COLO668 (cell line): Measurements from ENCODE around the gene FAM43B.

Experiments
- DNase-seq: peaks from one replicate; lab custom pipeline; 2025; ENCODE audit not compliant: unreplicated experiment; lab: John Stamatoyannopoulos, UW

The FAM43B gene

DNA sequence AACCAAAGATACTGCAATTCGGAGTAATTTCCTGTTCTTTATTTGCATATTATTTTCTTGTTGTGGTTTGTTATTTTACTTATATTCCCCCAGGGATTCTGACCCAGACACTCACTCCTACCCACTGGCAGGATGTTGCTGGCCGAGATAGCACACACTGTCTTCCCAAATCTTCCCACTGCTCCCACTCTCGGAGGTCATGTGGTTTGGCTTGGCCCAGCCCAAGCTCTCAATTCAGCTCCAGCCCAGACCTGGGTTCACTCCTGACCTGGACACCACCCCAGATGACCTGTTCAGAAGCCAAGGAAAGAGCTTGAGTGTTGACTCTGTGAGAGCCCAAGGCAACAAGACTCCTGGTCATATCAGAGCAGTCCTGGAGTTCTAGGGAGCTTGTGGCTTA lies 1.2 kb upstream of the FAM43B start:
- DNase-seq, result no peak

DNA sequence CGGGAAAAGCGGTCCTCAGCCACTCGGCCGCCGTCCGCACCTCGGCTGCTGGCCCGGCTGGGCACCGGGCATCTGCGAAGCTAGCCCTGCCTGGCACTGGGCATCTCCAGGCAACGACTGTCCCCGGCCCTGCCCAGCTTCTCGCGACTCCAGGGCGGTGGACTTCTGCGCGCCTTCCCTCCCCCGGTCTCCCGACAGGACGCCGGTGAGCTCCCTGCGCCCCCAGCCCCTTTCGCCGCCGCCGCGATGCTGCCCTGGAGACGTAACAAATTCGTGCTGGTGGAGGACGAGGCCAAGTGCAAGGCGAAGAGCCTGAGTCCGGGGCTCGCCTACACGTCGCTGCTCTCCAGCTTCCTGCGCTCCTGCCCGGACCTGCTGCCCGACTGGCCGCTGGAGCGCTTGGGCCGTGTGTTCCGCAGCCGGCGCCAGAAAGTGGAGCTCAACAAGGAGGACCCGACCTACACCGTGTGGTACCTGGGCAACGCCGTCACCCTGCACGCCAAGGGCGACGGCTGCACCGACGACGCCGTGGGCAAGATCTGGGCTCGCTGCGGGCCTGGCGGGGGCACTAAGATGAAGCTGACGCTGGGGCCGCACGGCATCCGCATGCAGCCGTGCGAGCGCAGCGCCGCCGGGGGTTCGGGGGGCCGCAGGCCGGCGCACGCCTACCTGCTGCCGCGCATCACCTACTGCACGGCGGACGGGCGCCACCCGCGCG lies 514 bp downstream of the FAM43B start:
- DNase-seq, result no peak

DNA sequence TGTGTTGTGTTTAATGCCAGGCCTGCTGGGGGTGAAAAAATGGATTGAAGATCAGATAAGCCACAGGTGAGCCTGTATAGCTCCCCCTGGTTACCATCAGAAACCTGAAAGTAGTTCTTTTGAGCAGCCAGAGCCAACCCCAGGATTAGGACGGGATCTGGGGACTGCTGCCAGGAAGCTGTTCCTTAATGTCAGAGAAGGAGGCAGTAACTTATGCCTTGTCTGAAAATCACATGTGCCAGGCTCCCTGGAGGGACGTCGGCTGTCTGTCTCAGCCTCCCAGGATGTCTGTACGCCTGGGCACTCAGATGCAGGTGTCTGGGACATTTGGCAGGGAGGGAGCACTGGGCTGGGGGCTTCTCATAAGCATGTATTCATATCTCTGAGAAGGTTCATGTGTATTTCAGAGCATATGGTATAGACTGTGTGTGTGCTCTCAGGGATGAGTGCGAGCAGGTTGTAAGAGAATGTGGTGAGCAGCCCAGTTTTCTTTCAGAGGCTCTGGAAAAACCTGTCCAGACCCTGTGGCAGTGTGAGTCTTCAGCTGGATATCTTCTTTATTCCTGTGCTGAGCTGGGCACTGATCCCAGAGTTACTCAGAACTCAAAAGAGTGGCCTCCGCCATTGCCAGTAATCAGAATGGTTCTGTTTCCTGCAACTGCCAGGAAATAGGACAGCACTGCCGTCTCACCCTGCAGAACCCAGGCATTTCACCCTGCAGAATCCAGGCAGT lies 2.8 kb downstream of the FAM43B start:
- DNase-seq, result no peak

DNA sequence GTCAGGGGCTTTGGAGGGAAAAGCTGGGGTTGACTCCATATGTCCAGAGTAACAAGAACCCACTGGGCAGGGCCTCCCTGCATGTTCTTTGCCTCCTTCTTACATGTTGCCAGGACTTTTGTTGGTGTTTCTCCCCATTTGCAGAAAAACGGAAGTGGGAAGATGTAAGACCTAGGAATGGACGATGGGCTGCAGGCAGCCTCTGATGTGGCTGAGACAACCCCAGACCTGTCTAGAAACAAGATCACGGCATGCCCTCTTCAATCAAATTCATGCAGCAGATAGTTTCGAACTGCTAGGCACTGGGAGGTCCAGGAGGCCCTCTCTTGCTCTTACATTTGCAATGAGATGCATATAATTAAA lies 3.4 kb downstream of the FAM43B start:
- no peak for DNase-seq

DNA sequence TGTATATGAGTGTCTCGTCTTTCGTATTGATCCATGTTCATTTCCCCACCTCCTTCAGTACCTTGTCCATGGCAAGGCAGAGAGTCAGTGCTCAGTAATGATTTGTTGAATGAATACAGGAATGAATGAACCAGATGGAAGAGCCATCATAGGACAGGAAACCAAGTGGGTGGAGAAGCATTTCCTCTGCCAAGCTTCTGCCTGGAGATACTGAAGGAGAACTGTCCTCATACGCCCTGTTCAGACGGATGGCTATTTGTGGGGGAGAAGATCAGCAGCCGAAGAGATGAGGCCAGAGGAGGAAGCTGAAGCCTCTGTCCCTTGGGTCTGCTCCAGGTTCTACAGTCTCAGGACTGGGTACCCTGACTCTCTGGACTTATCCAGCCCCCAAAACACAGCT lies 5.8 kb downstream of the FAM43B start:
- DNase-seq, result no peak

DNA sequence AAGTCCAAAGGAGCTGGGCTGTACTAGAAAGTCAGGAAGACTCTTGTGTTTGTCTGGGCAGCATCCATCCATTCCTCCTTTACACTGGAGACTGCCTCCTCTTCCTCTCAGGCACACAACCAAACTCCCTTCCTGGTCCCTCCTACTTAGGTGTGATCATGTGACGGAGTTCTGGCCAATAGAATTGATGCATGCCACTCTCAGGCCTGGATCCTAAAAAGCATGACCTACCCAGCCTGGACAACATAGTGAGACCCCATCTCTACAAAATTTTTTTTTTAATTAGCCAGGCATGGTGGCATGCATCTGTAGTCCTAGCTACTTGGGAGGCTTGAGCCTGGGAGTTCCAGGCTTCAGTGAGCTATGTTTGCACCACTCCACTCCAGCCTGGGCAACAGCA lies 8.6 kb downstream of the FAM43B start:
- no peak for DNase-seq

DNA sequence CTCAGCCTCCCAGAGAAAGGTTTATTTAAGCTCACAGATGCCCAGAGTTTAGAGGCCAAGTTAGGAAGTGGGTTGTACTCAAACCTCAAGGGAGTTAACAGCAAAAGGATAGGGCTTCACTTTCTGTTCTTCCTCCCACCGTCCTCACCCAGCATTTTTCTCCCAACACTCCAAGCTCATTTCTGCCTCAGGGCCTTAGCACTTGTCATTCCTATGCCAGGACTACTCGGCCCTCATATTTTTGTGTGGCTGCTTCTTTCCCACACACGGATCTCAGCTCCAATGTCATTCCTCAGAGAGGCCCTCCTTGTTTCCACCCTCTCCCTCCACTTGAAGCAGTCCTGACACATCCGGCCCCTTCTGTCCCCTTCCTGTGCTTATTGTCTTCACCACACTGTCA lies 12.9 kb downstream of the FAM43B start:
- DNase-seq, result no peak

DNA sequence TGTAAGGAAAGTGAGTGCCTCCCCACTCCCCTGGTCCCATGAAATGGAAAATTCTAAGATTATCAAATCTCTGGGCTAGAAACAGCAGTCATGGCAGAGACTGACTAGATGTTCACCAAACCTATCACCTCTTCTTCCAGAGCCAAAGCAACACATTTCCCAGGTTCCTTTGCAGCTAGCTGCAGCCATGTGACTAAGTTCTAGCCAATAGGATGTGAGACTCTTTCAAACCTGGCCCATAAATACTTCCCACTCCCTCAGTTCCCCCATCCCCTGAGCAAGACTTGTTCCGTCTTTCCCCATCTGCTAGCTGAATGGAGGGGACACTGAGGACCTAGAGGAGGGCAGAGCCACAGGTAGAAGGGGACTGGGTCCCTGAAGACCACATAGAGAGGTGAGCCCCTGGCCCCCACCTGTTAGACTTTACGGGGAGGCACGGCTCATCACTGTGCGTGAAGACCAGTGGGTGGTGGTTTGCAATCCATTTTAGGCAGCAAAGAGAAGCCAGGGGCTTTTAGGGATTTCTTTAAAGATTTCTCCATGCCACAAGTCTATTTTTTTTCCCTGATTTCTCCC lies 17.2 kb downstream of the FAM43B start:
- DNase-seq, result no peak

DNA sequence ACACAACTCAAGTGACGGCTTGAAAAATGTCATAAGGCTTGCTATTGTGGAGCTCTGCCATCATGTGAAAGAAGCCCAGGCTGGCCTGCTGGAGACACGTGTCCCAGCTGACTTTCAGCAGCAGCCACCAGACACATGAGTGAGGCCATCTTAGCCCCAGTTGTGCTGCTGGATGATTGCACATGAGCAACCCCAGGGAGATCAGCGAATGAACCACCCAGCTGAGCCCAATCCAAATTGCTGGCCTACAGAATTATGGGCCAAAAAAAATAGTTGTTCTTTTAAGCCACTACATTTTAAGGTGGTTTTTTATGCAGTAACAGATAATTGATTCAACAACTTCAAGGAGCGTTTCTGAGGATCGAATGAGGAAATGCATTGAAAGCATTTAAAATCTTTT lies 19.1 kb downstream of the FAM43B start:
- no peak for DNase-seq

DNA sequence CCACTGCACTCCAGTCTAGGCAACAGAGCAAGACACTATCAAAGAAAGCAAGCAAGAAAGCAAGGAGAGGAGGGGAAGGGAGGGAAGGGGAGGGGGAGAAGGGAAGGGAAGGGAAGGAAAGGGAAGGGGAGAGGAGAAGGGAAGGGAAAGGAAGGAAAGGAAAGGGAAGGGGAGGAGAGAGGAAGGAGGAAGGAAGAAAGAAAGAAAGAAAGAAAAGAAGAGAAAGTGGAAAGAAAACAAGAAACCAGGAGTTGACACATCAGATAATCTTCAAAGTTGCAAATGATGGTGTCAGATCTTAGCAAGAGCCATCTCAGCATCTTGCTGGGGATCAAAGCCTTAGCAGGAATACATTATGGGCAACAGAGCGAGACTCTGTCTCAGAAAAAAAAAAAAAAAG lies 21.6 kb downstream of the FAM43B start:
- DNase-seq, result no peak

DNA sequence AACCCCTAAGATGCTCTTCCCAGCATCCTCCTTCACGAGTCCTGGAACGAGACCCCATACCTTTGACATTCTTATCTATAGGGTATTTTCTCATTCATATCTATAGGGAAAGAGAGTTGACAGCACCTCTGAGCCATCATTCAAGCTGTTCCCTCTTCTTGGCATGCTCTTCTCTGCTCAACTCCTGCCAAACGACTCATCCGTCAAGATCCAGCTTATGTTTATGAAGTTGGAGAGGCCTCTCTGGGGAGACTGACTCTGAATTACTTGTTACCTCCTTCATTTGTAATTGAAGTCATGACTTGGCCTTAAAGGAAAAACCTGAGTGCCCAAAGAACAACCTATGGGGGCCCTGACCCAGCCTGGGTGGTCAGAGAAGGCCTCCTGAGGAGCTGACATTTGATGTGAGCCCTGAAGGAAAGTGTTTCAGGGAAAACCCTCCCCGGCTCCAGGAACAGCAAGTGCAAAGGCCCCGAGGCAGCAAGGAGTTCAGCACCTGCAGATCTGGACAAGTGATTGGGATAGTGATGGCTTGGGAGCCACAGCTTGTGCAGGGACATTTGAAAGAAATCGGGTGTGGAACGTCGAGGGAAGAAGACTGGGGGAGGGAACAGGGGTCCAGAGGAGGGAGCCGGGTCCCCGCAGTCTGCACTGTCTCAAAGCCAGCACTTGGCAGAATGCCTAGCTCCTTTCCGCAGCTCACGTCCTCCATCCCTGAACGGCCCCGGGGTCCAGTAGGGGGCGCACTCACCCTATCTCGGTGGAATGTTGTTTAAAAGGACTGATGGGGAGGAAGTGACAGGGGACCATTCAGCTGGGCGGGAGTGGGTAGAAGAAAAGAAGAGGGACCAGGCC lies 22.5 kb downstream of the FAM43B start:
- DNase-seq, result peak; percentile 81

DNA sequence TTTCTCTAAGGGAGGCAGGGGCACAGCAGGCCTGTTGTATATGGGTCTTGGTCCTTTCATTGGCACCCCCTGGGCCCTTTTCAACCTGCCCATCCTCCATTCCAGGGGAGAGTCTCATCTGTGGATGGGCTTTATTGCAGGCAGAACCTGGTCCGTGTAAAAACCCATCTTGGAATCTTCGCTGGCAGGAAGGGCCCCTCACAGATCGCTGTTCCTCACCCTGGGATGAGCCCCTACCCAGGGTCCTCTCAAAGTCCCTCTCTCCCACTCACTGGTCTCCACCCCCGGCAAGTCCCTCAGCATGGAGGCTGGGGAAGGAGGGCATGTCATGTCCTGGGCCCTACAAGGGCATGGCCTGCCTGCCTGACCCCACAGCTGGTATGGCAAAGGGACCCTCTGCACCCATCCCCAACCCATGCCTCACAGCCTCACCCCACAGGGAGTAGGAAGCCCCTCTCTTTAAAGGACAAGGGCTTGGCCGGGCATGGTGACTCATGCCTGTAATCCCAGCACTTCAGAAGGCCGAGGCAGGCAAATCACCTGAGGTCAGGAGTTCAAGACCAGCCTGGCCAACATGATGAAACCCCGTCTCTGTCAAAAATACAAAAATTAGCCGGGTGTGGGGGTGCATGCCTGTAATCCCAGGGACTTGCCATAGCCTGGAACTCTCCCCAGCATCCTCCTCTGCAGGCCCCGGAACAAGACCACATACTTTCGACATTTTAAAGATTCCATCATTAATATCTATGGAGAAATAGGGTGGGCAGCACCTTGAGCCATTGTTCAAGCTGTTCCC lies 23.4 kb downstream of the FAM43B start:
- no peak for DNase-seq

DNA sequence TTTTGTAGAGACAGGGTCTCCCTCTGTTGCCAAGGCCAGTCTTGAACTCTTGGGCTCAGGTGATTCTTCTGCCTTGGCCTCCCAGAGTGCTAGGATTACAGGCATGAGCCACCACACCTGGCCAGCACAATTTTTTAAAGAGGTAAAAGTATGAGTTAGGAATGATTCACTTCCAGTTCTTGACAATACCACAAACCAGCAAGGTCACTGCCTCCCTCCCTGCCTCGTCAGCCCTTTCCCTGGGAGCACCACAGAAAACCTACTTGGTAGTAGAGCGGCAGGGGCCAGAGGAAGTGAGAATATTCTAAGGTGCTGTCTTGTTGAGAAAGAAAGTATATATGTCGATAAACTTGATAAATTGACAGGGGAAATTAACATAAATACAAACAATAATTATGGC lies 25.7 kb downstream of the FAM43B start:
- DNase-seq, result no peak

DNA sequence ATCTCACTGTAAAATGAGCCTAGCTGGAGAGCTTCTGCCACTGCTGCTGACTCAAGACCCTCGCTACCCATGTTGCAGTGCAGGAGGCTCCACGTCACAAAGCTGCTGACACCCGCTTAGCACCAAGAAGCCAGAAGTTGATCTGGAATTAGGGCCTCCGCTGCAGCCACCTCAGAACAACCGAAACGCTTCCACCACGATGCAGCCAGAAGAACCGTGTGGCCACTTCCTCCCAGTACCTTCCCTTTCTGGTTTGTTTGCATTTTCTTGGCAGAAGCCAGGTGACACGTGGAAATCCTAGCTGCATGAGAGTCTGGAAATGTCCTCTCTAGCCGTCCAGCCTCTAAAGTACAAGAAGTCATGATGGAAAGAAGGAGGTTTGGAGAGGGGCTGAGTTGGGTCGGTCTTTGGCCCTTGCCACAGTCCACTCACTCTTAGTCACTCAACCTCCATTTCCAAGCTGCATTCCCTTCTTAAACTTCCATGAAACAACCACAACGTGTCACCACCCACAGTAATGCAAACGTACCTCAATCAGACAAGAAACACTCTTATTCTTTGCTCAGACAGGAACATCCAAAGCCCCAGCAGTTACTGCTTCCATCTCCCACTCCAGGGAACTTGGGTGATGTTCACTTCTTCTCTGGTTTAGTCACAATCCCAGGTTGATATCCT lies 26.5 kb downstream of the FAM43B start:
- no peak for DNase-seq

DNA sequence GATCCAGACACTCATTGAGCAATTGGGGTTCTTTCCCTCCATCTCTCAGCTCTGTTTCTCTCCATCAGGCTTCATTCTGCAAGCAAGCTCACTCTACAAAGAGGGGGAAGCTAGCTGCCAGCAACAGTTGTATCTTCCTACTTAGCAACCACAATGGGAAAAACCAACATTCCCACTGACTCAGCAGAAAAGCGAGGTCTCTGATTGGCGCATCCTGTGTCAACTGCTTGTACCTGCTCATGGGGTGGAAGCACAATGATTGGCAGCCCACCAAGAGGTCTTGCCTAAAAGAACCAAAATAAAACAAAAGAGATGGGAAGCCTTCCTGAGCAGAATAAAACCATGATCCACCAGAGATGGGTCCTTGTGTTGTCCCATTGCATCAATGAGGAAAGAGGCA lies 32.5 kb downstream of the FAM43B start:
- no peak for DNase-seq

DNA sequence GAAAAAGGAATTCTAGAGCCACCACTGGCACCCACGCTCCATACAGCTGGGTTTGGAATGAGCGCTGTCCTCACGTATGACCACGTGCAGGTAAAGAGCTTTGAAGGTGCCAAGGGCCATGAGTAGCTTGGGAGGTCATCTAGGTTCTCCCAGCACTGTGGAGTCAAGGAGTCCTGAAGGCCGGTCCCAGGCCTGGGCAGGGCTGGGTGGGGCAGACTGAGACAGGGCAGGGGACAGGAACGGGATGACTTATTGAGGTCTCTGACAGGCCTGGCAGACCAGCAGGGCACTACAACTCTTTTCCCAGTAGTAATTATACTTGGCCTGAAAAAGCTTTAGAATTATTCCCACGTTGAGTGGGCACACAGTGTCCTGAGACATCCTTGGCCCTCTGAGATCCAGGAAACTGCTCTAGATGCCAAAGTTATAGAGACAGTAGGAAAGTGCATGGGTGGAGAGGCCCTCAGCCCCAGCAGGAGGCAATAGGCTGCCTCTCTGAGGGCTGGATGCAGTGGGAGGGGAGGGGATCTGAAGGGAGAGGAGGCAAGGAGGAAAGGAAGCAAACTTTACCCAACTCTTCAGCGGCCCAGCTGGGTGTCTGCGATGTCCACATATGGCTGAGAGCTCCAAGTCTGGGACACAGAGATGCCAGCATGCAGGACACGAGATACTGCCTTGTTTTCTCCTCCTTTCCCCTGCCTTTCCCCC lies 34.7 kb downstream of the FAM43B start:
- DNase-seq, result no peak

DNA sequence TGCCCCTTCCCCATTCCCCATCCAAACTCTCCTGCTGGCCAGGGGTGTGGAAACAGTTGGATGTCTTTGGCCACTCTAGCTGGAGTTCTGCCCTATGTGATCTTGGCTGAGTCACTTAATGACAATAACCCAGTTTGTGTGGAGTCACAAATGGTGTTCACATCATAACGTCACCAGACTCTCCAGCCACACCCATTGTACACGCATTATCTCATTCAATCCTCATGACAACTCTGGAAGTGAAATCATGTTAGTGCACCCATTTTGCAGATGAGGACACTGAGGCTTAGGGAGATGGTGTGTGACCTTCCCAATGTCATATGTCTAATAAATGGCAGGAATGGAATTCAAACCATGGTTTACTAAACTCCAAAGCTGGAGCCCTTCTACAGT lies 35.3 kb downstream of the FAM43B start:
- DNase-seq, result no peak

DNA sequence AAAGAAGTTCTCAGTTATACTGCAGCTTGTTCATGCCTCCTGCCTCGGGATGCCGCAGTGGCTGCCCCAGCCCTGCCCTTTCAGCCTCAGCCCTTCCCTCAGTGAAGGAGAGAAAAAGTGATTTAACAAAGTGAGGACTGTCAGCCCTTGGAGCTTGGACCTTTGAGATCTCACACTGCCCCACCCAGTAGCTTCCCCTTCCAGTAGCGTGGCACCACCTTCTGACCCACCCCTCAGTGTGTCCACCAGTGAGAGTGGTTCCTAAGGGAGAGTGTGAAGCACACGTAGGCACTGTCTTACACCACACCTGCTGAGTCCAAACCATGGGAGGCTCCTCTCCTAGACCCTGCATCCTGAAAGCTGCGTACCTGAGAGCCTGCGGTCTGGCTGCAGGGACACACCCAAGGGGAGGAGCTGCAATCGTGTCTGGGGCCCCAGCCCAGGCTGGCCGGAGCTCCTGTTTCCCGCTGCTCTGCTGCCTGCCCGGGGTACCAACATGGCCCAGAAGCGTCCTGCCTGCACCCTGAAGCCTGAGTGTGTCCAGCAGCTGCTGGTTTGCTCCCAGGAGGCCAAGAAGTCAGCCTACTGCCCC lies 36.4 kb downstream of the FAM43B start, which contains the start of gene CDA:
TSS of gene CDA (plus strand) at position 464 of the 592 bp plus-strand sequence. CDS start at position 497, 33 bp downstream.
- DNase-seq, result no peak
